Measurements from ENCODE around the gene P4HA3. TPM values are rescaled to one million over a fixed set of nuclear protein-coding genes. Genes with fewer than 3 reads are reported as not detected.

Gene P4HA3
- total RNA-seq, 1 experiment from 2014 or later, result 0.13 TPM

GRCh38 chr11:74341921-74342320 is 30.5 kb upstream of the P4HA3 start:
- peaks cover 28% of the 10 kb centered on the region for H3K36me3 Mint-ChIP-seq
- TF ChIP-seq AFF4 (CRISPR knock-in tag; IDR thresholded peaks at IDR 0.05; ENCODE audit: borderline replicate concordance), result no peak
- no peak for TF ChIP-seq ZNF671 (CRISPR knock-in tag; IDR thresholded peaks at IDR 0.05)
- TF ChIP-seq TEAD1 (CRISPR knock-in tag; IDR thresholded peaks at IDR 0.05), result no peak
- no peak for TF ChIP-seq ZNF138 (CRISPR knock-in tag; conservative IDR thresholded peaks at IDR 0.05)
- TF ChIP-seq NFATC4 (CRISPR knock-in tag; IDR thresholded peaks at IDR 0.05), result no peak
- no peak for TF ChIP-seq ZNF317 (CRISPR knock-in tag; IDR thresholded peaks at IDR 0.05; ENCODE audit: borderline replicate concordance, low read depth)
- TF ChIP-seq ZNF281 (CRISPR knock-in tag; IDR thresholded peaks at IDR 0.05), result no peak
- TF ChIP-seq PRDM15 (CRISPR knock-in tag; IDR thresholded peaks at IDR 0.05), result no peak
- TF ChIP-seq ZBTB21 (CRISPR knock-in tag; IDR thresholded peaks at IDR 0.05; ENCODE audit: borderline replicate concordance), result no peak
- TF ChIP-seq E2F4 (CRISPR knock-in tag; IDR thresholded peaks at IDR 0.05; ENCODE audit: borderline replicate concordance, low read depth), result no peak
- no peak for TF ChIP-seq AR (CRISPR knock-in tag; IDR thresholded peaks at IDR 0.05)
- no peak for TF ChIP-seq ARID4B (CRISPR knock-in tag; IDR thresholded peaks at IDR 0.05; ENCODE audit: borderline replicate concordance)
- no peak for TF ChIP-seq ATF3 (CRISPR knock-in tag; conservative IDR thresholded peaks at IDR 0.05)
- TF ChIP-seq SP1 (CRISPR knock-in tag; conservative IDR thresholded peaks at IDR 0.05), result no peak
- H3K9me3 Mint-ChIP-seq, result no peaks in the 10 kb centered on the region
- no peak overlapping the region for H3K4me3 Mint-ChIP-seq
- no peaks in the 10 kb centered on the region for H3K27me3 Mint-ChIP-seq (ENCODE audit: low read depth)
- no peak overlapping the region for H3K27ac Mint-ChIP-seq
- ChIA-PET CTCF (interaction anchor here (1.5 kb wide), 1 partner anchor 108 kb away, joined by 3 read pairs; no protein-coding TSS in a partner anchor), POLR2A (no interaction called here)
- no peak for DNase-seq (ENCODE audit: low spot score)
- H3K4me1 Mint-ChIP-seq, result no peaks in the 10 kb centered on the region
- no peak for ATAC-seq
